Thyroid gland (tissue), 4 donors: ENCODE data around the gene SP140.

ENCODE experiments used
- CTCF ChIP-seq, 6 experiments: fragments of 200-600 bp in 3 of 6; fragments of 450-650 bp in 3 of 6; sonication (generic) in 3 of 6; IDR thresholded peaks; one replicate each; pipeline ENCODE4 v1.5.1; 2016 to 2019; ENCODE audit warnings: antibody characterized with exemption in 6 of 6, mild to moderate bottlenecking in 2 of 6, inconsistent platforms in 1 of 6, moderate library complexity in 1 of 6
- POLR2A ChIP-seq, 2 donors: fragments of 450-650 bp; IDR thresholded peaks; one replicate each; pipeline ENCODE4 v1.6.1; 2017; ENCODE audit warnings: antibody characterized with exemption in 2 of 2, mild to moderate bottlenecking in 2 of 2, moderate library complexity in 1 of 2

GRCh38 chr2:230312638-230313037 lies 87.1 kb downstream of the SP140 start:
- TF ChIP-seq POLR2A (IDR thresholded peaks at IDR 0.05) (no peak), CTCF (IDR thresholded peaks at IDR 0.05) (no peak)
